ENCODE measurements around the gene TROAP. TPM values are rescaled to one million over a fixed set of nuclear protein-coding genes. Genes with fewer than 3 reads are reported as not detected.
"Not testable (repeated sequence)": the region's sequence is repeated elsewhere in the genome, so short reads cannot be mapped to it uniquely, and the experiment has no call there.

TROAP gene
- total RNA-seq, 1 donor from 2014 or later = 31.7 TPM

DNA sequence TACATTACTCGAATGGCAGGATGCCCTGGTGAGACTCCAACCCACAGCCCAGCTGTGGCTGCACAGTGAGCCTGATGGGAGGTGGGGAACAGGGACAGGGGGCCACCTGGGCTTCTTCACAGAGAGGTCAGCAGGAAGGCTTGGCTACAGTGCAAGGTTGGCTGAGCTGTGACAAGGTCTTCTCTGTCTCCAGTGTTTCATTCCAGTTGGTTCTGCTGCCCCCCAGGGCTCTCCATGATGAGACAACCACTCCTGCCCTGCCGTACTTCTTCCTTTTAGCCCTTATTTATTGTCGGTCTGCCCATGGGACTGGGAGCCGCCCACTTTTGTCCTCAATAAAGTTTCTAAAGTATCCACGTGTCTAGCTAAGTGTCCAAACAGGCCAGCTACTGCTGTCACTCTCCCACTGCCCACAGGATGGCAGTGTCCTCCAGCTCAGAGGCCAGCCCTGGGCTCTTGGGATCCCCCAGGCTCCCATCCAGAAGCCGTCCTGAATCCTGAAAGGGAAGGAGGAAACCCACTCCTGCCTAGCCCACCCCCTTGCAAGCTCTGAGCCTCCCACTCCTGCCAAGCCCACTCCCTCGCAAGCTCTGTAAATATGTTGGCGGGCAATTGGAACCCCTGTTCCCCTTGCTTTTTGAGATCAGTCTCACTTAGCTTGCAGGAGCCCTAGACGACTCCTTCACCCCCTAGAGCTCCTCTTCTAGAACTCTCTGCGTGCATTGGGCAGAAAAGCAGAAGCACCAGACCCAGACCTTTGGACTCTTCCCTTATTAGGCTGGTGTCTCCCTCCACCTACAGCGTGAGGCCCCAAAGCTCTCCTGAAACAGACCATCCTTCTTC, 8.5 kb downstream of the TROAP start:
- no peak overlapping the region for H3K4me3 ChIP-seq (ENCODE audit: low read depth, low read length)
- TF ChIP-seq, protein P1, sequence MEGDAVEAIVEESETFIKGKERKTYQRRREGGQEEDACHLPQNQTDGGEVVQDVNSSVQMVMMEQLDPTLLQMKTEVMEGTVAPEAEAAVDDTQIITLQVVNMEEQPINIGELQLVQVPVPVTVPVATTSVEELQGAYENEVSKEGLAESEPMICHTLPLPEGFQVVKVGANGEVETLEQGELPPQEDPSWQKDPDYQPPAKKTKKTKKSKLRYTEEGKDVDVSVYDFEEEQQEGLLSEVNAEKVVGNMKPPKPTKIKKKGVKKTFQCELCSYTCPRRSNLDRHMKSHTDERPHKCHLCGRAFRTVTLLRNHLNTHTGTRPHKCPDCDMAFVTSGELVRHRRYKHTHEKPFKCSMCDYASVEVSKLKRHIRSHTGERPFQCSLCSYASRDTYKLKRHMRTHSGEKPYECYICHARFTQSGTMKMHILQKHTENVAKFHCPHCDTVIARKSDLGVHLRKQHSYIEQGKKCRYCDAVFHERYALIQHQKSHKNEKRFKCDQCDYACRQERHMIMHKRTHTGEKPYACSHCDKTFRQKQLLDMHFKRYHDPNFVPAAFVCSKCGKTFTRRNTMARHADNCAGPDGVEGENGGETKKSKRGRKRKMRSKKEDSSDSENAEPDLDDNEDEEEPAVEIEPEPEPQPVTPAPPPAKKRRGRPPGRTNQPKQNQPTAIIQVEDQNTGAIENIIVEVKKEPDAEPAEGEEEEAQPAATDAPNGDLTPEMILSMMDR (conservative IDR thresholded peaks at IDR 0.05; ENCODE audit: low read depth, low read length) = peak; percentile 91
- no peak for DNase-seq (ENCODE audit: low read depth)

DNA sequence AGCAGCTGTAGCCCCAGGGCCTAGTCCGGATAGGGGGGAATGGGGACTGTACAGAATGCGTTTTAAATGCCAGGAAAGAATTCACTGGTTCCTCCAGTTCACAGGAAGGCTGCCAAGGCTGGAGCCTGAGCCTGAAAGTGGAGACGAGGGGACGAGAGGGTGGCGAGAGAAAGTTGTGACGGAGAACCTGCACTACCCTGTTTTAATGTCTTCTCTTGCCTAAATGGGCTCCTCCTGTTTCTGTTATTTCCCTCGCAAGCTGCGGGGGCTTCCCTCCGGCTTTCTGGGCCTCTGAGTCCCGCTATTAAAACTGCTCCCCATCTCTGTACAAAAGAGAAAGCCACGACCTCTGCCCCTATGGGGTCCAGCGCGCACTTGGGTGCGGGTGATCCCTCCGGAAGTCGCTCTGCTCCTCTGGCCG, 9.4 kb downstream of the TROAP start:
- no peak for DNase-seq (ENCODE audit: low read depth)
- H3K4me3 ChIP-seq (ENCODE audit: low read depth, low read length) = no peak overlapping the region
- TF ChIP-seq, protein P1 (conservative IDR thresholded peaks at IDR 0.05; ENCODE audit: low read depth, low read length) = no peak

DNA sequence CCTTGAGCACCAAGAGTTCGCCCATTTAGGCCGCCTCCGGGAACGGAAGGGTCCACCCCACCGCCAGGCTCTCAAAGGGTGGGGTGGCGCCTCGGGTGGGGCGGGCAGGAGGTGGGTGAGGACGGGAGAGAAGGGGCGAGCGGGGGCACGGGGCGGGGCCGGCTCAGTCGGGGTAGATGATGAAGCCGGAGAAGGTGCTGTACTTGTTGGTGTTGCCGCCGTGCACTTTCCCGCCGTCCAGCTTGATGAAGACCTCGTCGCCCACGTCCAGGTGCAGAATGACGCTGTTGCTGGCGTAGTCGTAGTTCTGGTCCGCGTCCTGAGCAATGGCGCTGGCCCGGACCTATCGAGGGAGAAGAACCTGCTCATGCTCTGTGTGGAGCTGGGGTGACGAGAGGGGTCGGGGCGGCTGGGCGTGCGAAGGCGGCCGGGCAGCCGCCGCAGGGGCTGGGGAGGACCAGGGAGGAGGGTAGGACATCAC, 9.9 kb downstream of the TROAP start:
- no peak for DNase-seq (ENCODE audit: low read depth)
- TF ChIP-seq, protein P1 (conservative IDR thresholded peaks at IDR 0.05; ENCODE audit: low read depth, low read length) = no peak
- H3K4me3 ChIP-seq (ENCODE audit: low read depth, low read length) = no peak overlapping the region

DNA sequence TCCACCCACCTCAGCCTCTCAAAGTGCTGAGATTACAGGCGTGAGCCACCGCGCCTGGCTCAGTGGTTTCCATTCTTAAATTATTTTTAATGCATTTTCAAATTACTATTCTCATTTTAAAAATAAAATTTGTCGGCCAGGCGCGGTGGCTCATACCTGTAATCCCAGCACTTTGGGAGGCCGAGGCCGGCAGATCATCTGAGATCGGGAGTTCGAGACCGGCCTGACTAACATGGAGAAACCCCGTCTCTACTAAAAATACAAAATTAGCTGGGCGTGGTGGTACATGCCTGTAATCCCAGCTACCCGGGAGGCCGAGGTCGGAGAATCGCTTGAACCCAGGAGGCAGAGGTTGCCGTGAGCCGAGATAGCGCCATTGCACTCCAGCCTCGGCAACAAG, 10.7 kb downstream of the TROAP start:
- not testable (repeated sequence) for DNase-seq (ENCODE audit: low read depth); H3K4me3 ChIP-seq (ENCODE audit: low read depth, low read length)

DNA sequence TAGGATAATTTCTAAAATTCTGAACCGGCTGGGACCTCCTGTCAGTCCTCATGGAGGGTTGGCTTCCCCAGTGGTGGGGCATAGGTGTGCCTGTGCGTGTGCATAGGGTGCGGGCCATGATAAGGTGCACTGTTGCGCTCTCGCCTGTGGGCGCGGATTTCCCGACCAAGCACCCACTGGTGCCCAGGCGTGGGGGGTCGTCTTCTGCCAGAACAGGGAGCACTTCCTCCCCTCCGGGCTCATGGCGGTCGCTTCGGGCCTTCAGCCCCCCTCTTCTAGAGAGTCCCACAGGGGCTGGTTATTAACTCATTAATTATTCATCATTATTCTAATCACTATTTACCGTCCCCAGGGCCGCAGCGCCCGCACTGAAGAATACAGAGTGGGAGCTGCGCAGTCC, 11.2 kb downstream of the TROAP start:
- no peak overlapping the region for H3K4me3 ChIP-seq (ENCODE audit: low read depth, low read length)
- TF ChIP-seq, protein P1 (conservative IDR thresholded peaks at IDR 0.05; ENCODE audit: low read depth, low read length) = no peak

DNA sequence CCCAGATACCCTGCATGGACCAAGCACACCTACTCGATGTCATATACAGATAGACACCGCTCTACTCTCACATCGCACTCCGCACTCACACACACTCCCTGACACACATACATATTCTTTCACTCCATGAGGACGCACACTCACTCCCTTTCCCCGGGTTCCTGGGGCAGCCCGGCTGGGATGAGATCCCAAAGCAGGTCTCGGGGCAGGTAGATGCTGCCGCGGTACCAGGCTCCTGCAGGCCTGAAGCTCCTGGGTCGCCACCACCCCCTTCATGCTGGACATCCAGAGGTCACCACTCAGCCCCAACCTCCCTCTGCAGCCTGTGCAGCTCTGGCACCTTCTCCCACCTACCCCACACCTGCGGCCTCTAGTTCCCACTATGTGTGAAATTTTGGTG, 11.6 kb downstream of the TROAP start:
- DNase-seq (ENCODE audit: low read depth) = no peak
- TF ChIP-seq, protein P1 (conservative IDR thresholded peaks at IDR 0.05; ENCODE audit: low read depth, low read length) = no peak
- H3K4me3 ChIP-seq (ENCODE audit: low read depth, low read length) = no peak overlapping the region

More for the DNA sequence above, 11.2 kb downstream of the TROAP start:
- DNase-seq (ENCODE audit: low read depth) = no peak

DNA sequence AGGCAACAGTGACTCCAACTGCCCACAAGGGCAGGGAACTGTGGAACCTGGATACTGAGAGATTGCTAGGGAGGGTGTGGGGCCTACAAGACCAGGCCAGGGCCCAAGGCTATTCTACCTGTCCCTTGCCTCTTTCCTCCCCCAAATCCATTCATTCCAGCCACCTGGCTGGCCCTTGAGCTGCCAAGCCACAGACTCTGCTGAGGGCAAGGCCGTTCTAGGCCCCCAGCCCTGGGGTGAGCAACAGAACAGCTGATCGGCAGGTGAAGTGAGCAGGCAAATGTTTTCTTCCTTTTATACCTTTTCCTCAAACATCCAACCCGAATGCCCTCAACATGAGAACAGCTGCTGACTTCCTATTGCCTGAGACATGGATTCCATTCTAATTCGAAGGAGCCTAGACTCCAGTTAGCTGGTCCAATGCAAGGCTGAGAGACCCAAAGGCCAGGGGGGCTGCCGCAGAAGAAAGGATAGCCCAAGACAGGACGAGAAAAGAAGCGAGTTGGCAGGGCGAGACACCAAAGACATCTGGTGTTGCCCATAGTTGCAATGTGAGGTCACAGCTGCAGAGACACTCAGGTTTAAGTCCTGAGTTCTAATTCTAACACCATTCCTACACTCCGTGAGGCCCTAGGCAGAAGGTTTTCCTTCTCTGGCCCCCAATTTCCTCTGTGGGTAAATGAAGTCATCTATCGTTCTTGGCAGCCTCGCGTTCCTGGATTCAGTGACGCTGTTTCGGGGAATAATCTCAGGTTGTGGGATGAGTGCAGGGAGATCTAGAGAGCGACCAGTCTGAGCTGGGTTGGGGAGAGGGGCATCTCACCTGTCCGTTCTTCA, 12.3 kb downstream of the TROAP start:
- no peak overlapping the region for H3K4me3 ChIP-seq (ENCODE audit: low read depth, low read length)
- no peak for DNase-seq (ENCODE audit: low read depth)
- TF ChIP-seq, protein P1 (conservative IDR thresholded peaks at IDR 0.05; ENCODE audit: low read depth, low read length) = no peak
